Measurements from ENCODE around the gene NUDT1. TPM values are rescaled to one million over a fixed set of nuclear protein-coding genes. Genes with fewer than 3 reads are reported as not detected.

Gene NUDT1
- total RNA-seq, 1 donor from 2014 or later, result 14.2 TPM

DNA sequence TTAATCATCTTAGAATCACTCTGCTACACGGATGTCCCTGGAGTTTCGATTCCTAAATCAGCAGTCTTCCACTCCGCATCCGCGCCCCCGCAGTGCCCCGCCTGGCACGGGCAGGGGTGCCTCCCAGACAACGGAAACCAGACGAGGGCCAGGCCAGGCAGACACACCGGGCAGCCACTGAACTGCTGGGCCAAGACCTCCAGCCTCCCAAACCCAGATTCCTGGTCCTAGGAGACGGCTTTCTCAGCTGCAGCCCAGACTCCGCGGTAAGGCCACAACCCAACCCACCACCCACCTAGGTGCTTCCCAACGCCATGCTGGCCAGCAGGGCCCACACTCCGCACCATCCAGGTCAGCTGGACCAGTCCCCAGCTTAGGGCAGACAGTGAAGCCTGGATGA is 42.5 kb upstream of the NUDT1 start:
- Mint-ChIP-seq H3K27ac (ENCODE audit: unreplicated experiment) (no peak overlapping the region), H3K4me3 (ENCODE audit: unreplicated experiment) (no peak overlapping the region), H3K27me3 (ENCODE audit: unreplicated experiment) (peaks cover 9% of the 10 kb centered on the region), H3K36me3 (ENCODE audit: low read depth, unreplicated experiment) (peaks cover 31% of the 10 kb centered on the region), H3K4me1 (ENCODE audit: unreplicated experiment) (no peaks in the 10 kb centered on the region), H3K9me3 (ENCODE audit: unreplicated experiment) (no peaks in the 10 kb centered on the region)
- TF ChIP-seq, protein P1, sequence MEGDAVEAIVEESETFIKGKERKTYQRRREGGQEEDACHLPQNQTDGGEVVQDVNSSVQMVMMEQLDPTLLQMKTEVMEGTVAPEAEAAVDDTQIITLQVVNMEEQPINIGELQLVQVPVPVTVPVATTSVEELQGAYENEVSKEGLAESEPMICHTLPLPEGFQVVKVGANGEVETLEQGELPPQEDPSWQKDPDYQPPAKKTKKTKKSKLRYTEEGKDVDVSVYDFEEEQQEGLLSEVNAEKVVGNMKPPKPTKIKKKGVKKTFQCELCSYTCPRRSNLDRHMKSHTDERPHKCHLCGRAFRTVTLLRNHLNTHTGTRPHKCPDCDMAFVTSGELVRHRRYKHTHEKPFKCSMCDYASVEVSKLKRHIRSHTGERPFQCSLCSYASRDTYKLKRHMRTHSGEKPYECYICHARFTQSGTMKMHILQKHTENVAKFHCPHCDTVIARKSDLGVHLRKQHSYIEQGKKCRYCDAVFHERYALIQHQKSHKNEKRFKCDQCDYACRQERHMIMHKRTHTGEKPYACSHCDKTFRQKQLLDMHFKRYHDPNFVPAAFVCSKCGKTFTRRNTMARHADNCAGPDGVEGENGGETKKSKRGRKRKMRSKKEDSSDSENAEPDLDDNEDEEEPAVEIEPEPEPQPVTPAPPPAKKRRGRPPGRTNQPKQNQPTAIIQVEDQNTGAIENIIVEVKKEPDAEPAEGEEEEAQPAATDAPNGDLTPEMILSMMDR (IDR thresholded peaks at IDR 0.05; ENCODE audit: unreplicated experiment), result no peak
- no peak for DNase-seq (ENCODE audit: low spot score)

DNA sequence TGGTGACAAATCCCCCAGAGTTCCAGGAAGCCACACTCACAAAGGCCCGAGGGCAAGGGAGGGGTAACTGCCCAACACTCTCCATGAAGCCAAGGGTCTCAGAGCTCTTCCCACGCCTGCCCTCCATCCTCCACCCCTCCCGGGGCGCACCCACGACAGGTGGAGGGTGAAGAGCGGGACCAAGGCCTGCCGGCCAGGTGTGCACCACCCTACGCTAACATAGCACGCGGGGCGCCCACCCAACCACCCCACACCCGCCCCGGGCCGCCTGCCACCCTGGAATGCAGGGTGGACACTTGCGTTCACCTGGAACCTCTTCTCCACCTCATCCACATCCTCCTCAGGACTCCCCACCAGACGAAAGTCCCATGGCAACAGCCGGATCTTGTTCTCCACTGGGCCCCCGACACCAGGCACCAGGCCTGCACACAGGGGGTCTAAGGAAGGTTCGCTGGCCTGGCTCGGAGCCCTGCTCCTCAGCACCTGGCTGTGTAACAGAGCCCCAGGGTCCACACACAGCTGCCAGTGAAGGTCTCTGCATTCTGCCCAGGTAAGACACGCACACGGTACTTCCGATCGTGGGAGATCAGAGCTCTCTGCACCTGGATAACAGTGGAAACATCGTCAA is 42.0 kb upstream of the NUDT1 start:
- Mint-ChIP-seq H3K4me3 (ENCODE audit: unreplicated experiment) (no peak overlapping the region), H3K27me3 (ENCODE audit: unreplicated experiment) (peaks cover 9% of the 10 kb centered on the region), H3K27ac (ENCODE audit: unreplicated experiment) (no peak overlapping the region), H3K4me1 (ENCODE audit: unreplicated experiment) (no peaks in the 10 kb centered on the region), H3K9me3 (ENCODE audit: unreplicated experiment) (no peaks in the 10 kb centered on the region), H3K36me3 (ENCODE audit: low read depth, unreplicated experiment) (peaks cover 31% of the 10 kb centered on the region)
- DNase-seq (ENCODE audit: low spot score), result no peak
- TF ChIP-seq, protein P1 (IDR thresholded peaks at IDR 0.05; ENCODE audit: unreplicated experiment), result no peak

DNA sequence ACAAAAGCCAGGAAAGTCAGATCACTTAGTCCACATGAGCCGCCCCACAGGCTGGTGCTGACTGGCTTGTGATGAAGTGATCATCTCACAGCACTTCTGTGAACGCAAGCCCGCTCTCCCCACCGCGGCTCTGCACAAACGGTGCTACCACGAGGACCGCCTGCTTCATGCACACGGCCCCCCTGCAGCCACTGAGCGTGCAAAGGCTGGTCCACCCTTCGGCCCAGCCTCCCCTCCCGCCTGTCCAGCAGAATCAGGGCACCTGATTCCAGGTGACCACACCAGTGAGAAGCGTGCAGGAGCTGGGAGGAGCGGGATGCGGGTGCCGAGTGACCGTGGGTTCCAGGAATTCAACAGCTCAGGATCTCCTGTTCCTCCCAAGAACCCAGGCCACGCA is 41.4 kb upstream of the NUDT1 start:
- TF ChIP-seq, protein P1 (IDR thresholded peaks at IDR 0.05; ENCODE audit: unreplicated experiment), result no peak
- H3K36me3 Mint-ChIP-seq (ENCODE audit: low read depth, unreplicated experiment), result peaks cover 27% of the 10 kb centered on the region
- DNase-seq (ENCODE audit: low spot score), result no peak
- no peaks in the 10 kb centered on the region for H3K4me1 Mint-ChIP-seq (ENCODE audit: unreplicated experiment)
- peaks cover 9% of the 10 kb centered on the region for H3K27me3 Mint-ChIP-seq (ENCODE audit: unreplicated experiment)
- no peak overlapping the region for H3K4me3 Mint-ChIP-seq (ENCODE audit: unreplicated experiment)
- H3K9me3 Mint-ChIP-seq (ENCODE audit: unreplicated experiment), result no peaks in the 10 kb centered on the region
- no peak overlapping the region for H3K27ac Mint-ChIP-seq (ENCODE audit: unreplicated experiment)

DNA sequence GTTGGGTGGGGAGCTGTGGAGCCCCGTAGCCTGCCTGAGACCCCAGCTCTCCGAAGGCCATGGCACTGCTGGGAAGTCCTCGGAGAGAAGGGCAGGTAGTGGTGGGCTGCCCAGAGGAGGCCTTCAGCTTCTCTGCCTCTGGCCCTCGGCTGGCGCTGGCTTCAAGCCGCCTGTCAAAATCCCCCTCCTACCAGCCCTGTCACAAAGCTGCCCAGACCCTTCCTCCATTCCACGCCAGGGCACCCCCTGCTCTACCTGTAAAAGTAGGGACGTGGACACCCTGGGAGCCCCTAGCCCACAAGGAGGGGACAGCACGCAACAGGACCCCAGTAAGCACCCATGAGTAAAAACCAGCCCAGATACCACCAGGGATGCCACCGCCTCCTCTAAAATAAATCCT is 40.9 kb upstream of the NUDT1 start:
- TF ChIP-seq, protein P1 (IDR thresholded peaks at IDR 0.05; ENCODE audit: unreplicated experiment), result no peak
- no peaks in the 10 kb centered on the region for H3K4me1 Mint-ChIP-seq (ENCODE audit: unreplicated experiment)
- no peak overlapping the region for H3K27ac Mint-ChIP-seq (ENCODE audit: unreplicated experiment)
- no peak for DNase-seq (ENCODE audit: low spot score)
- peaks cover 9% of the 10 kb centered on the region for H3K27me3 Mint-ChIP-seq (ENCODE audit: unreplicated experiment)
- H3K36me3 Mint-ChIP-seq (ENCODE audit: low read depth, unreplicated experiment), result peaks cover 22% of the 10 kb centered on the region
- no peaks in the 10 kb centered on the region for H3K9me3 Mint-ChIP-seq (ENCODE audit: unreplicated experiment)
- H3K4me3 Mint-ChIP-seq (ENCODE audit: unreplicated experiment), result no peak overlapping the region

DNA sequence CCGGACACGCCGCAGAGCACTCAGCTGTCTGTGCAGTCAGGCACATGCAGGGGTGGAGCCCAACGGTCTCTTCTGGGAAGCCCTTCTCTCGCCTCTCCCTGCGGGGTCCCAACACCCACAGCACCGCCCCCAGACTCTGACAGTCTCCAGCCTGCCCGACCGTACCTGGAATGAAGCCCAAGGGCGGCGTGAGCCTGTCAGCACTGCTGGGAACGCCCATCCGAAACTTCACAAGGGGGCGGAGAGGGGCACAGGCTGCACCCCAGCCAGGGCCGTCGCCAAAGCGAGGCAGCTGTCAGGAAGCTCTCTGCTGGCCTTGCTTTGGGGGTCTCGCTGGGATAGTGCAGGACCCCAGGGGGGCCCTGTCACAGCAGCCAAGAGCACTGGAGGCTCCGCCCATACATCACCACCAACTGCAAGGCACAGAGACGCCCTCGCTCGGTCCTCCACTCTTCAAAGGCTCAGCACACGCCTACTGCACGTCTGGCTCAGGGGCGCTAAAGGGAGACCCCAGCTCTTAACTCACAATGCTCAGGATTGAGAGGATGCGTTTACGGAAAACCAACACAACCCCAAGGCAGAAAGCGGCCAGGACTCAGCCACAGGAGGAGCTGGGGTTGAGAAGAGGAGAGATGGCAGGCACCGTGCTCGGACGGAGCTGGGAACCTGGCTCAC is 40.2 kb upstream of the NUDT1 start:
- Mint-ChIP-seq H3K4me3 (ENCODE audit: unreplicated experiment) (no peak overlapping the region), H3K36me3 (ENCODE audit: low read depth, unreplicated experiment) (peaks cover 18% of the 10 kb centered on the region)

More for the DNA sequence above, 40.2 kb upstream of the NUDT1 start:
- no peaks in the 10 kb centered on the region for H3K9me3 Mint-ChIP-seq (ENCODE audit: unreplicated experiment)
- DNase-seq (ENCODE audit: low spot score), result no peak
- TF ChIP-seq, protein P1 (IDR thresholded peaks at IDR 0.05; ENCODE audit: unreplicated experiment), result no peak
- H3K27me3 Mint-ChIP-seq (ENCODE audit: unreplicated experiment), result peaks cover 9% of the 10 kb centered on the region
- no peaks in the 10 kb centered on the region for H3K4me1 Mint-ChIP-seq (ENCODE audit: unreplicated experiment)
- H3K27ac Mint-ChIP-seq (ENCODE audit: unreplicated experiment), result no peak overlapping the region
